Smooth muscle cell of the brain vasculature (primary cell): ENCODE measurements around the gene XPO5.
"Not testable (repeated sequence)": the region's sequence is repeated elsewhere in the genome, so short reads cannot be mapped to it uniquely, and the experiment has no call there.

Experiments
- DNase-seq: peaks from one replicate; pipeline ENCODE4 v3.0.0-alpha.2; 2012; ENCODE audit warnings: low read depth, low spot score

Gene XPO5

DNA sequence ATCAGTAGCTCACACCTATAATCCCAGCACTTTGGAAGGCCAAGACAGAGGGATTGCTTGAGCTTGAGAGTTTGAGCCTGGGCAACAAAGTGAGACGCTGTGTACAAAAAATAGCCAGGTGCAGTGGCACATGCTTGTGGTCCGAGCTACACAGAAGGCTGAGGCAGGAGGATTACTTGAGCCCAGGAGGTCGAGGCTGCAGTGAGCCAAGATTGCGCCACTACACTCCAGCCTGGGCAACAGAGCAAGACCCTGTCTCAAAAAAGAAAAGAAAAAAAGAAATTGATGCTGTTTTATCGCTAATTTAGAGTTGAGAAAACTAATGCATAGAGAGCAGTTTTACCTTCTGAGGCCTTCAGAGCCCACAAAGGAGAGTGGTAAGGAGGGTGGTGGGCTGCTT is 77.5 kb downstream of the XPO5 start:
- not testable (repeated sequence) for DNase-seq

DNA sequence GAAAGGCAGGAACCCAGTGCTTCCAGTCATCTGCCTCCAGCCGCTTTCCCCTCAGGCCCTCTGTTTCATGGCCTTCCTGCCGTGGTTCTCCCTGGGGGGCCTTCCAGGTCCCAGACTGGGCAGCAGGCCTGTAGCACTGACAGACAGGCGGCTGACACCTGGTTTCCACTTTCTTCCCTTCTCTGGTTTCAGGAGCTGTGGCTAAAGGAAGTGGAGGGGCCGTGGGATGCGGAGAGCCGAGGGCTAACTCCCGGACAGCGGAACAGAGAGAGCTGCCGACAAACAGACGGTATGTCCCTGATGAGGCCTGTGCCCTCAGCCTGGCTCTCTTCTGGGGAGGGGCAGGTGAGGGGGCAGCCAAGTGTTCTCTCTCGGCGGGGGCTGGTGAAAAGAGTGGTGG is 78.1 kb downstream of the XPO5 start:
- no peak for DNase-seq

DNA sequence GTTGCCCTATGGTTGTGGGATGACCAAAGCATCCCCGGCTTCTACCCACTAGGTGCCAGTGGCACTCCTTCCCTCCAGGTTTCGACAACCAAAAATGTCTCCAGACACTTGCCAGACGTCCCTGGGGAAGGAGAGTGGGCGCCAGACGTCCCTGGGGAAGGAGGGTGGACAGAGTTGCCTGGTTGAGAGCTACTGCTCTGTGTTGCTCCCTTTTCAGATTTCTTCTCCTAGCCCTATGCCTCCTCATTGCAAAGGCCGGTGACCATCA is 78.8 kb downstream of the XPO5 start:
- DNase-seq = no peak

DNA sequence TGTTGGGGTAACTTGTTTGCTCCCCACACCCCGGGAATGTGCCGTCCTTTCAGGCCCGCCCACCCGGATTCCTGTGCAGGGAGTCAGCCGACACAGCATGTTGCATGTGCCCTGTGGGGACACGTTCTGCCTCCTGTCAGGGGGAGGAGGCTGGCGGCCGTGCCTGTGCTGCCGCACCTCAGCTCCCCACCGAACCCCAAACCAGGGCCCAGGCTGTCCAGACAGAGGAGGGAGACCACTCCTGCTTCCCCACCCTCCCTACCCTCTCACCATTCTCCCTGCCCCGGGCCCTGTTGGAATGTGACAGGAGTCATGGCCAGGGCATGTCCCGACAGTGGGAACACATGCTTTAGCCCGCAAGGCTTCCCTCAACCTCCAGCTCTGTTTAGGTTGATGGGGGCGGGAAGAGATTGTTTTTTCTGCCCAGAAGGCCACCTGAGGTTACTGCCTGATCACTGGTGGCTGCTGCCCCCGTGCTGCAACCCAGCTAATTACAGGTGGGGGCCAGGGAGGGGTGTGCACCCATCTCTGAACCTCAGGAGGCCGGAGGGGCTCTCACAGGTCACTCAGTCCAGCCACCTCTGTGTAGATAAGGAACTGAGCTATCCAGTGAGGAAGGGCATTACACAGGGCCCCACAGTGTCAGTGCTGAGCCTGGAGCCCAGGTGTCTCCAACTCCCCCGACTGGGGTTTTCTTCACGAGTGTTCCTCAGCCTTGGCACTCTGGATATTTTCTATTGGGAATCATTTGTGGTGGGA is 79.3 kb downstream of the XPO5 start:
- no peak for DNase-seq

DNA sequence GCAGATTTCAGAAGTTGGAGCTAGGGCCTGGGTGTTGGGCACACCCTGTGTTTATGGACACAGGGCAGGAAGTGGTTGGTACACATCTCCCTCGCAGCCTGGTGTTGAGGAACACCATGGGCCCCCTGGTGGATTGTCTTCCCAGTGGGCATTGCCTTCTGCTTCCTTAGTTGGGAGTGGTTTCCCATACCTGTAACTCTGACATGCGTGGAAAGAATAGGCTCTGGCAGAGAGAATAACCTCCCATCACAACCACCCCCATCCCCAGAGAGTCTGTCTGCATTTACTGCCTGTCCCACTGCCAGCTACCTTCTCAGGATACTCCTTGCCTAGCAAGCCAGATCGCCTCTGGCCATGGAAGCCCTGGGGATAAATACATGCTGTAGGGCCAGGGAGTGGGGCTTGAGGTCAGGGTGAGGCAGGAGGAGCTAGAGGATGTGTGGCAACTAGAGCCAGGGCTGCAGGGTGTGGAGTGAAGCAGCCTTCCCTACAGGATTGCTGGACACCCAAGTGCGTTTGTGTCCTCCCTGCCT is 80.4 kb downstream of the XPO5 start:
- no peak for DNase-seq

DNA sequence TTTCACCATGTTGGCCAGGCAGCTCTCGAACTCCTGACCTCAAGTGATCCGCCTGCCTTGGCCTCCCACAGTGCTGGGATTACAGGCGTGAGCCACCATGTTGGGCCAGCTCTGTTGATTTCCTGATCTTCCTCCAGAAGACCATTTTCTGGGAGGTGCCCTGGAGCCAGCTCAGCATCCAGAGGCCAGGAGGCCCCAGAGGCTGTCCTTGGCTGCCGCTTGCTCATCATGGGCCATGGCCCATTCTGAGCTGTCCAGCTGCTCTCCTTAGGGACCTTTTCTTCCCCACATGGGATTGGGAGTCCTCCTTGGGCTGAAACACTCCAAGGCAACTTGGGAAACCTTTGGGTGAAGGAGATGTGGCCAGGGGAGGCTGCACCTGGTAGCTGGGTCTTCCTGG is 81.1 kb downstream of the XPO5 start:
- no peak for DNase-seq

DNA sequence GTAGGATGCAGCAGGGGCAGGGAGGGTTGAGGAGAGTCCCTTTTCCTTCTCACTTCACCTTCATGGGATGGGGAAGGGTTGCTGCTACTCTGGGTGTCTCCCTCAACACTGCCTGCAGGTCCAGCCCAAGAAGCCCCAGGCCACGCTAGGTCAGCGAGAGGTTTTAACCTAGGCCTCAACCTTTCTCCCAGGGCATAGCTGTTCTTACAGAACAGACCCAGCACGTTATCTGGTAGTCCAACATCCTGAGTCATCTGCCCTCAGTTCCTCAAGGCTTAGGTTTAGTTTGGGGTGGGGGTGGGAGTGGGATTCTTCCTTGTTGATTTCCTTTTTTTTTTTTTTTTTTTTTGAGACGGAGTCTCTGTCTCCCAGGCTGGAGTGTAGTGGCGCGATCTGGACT is 81.5 kb downstream of the XPO5 start:
- DNase-seq = no peak

DNA sequence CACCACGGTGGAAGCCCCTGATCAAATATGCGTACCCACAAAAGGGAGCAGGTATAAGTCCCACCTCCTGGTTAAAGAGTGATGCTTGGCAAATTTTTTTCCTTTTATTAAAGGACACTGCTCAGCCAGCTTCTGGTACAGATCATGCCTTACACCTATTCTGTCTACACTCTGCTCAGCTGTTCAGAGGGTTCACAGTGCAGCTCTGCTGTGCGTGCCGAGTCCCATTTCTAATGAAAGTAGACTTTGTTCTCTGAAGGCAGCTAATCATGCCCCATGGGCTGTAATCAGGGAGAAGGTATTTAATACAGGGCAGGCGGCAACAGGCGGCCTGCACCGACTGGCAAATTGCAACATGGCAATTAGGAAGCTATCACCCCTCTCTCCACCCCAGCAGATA is 82.0 kb downstream of the XPO5 start:
- no peak for DNase-seq

DNA sequence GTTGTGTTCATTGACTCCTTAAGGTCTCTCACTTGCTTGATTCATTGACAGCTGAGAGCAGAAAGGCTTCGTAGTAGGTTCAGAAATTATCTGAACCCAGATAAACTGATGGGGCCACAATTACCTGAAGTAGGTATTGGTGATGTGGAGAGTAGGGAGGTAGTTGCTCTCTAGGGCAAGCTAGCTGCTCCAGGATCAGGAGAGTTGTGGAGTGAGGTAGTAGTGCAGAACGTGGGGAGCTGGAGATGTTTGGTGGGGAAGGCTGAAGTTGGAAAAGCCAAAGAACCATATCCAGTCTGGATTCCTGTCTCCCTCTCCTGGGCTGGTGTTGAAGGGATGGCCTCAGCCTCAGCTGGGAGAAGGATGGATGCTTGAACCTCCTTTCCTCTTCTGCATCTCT is 82.6 kb downstream of the XPO5 start:
- no peak for DNase-seq

DNA sequence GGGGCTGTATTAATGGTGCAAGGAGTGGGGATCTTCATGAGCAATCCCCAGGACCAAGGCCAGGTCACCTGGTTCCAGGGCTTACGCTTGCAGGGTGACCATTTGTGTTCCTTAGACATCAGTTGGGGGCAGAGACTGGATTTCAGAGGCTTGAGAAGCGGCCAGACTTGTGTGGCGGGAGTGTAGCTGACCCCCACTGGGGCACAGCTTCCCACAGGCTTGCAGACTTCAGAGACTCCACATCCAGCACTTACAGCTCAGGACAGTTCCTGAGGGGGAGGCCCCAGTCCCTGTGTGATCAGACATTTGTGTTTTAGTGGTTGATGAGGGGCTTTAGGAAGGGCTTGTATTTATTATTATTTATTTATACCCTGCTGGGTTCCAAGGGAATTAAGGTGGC is 83.2 kb downstream of the XPO5 start:
- peak; percentile 43 for DNase-seq

DNA sequence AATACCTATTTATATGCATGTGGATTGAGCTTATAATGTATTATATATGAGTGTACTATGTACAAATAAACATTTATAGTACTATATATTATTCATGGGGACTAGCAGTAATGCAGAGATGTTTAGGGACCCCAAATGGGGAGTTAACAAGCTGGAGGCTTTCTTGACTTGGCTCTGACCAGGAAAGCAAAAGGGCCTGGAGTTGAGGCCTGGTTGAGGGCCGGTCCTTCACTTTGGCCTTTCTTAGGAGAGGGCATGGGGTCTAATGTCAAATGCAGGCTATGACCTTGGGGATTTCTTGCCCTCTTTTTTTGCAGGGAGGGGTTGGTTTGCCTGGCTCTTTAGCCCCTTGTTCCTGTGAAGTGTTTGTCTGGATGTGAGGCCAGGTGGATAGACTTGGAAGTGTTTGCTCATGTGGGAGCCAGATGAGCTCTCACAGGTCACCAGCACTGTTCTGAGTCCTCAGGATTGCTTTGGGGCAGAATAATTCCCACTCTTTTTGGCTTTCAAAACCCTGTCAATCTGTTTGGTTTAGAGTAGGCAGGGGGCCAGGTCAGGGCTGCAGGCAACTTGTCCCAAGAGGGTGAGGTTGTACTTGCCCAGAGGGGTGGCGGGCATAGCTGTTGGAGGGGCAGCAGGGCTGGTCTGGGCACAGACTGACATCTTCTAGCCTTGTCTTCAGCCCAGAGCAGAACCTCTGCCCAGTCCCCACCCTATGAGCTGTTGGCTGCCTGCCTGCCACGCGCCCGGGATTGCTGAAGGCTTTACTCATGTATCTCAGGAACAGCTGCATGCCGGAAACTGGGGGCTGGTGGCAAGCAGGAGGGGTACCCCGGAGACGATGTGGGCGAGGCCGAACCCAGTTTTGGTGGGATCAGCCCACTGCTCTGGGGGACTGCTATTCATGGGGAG is 83.8 kb downstream of the XPO5 start:
- DNase-seq = peak; percentile 45

DNA sequence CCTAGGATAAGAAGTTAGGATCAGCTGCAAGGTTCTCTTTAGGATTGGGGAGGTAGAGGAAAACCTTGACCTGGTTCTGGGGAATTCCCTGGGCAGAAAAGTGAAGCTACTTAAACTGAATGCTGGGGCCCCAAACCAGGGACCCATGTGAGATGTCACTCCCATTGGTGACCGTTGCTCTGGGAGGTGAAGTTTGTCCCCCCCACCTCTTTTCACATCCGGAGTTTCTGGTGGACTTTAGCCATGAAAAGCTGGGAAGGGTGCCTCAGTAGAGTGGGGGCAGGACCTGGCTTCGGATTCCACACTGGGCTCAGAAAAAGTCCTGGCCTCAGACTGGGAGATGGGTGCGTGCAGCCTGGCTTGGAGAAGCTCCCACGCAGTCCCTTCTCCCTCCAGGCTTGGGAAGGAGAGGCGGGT is 85.3 kb downstream of the XPO5 start:
- no peak for DNase-seq

DNA sequence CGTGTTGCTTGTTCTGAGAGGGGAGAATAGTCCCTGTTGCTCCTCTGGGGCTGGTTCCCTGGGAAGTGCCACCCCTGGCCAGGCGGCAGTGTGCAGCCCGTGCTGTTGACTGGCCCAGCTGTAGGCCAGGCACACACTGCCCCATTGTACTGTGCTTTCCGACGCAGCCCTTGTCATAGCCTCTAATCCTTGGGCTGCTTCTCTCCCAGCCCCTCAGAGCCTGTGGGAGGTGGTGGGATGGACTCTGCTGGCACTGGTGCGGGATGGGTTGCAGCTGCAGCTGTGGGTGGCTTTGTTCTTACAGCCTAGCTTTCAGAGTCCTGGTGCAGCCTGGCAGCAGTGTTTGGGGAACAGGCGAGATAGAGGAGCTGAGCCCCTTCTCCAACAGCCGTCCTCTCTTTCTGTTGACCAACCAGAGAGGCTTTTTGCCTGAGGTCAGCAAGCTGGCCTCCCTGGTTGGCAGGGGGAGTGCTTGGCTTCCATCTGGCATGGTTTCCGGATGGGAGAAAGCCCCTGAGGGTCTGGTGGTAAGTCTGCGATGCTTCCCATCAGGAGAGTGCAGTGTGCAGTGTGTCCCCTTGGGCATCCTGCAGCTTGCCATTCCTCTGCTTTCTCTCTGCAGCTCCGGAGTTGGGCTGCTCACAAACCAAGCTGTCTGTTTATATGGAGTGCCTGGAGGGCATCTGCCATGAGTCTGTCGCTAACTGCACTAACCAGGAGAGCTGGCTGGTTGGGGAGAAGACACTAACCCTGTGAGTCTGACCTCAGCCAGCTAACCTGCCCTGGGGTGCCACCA is 86.4 kb downstream of the XPO5 start:
- DNase-seq = no peak

DNA sequence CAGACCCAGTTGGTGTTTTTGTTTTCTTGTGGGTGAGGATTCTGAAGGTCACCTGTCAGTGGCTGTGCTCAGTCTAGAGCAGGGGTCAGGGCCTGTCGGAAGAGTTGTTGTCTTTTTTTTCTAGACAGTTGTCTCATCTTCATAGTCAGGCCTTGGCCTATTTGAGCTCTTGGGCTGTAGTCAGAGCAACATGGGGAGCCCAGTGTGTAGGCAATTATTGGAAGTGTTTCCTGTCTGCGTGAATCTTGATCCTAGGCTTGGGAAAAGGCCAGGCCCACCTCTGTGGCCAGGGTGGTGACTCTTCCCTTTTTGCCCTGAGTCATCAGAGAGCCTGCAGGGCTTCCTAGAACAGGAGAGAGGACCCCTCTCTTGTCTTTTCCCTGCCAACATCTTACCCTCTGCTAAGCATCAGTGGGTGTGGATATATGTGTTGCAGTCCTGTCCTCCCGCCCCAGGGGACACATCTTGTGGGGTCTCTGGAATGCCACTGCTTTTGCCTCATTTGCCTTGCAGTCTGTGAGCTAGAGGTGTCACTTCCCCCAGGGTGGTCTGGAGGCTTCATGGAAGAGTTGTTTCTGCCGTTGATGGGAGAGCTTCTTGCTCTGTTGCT is 87.1 kb downstream of the XPO5 start:
- DNase-seq = no peak

DNA sequence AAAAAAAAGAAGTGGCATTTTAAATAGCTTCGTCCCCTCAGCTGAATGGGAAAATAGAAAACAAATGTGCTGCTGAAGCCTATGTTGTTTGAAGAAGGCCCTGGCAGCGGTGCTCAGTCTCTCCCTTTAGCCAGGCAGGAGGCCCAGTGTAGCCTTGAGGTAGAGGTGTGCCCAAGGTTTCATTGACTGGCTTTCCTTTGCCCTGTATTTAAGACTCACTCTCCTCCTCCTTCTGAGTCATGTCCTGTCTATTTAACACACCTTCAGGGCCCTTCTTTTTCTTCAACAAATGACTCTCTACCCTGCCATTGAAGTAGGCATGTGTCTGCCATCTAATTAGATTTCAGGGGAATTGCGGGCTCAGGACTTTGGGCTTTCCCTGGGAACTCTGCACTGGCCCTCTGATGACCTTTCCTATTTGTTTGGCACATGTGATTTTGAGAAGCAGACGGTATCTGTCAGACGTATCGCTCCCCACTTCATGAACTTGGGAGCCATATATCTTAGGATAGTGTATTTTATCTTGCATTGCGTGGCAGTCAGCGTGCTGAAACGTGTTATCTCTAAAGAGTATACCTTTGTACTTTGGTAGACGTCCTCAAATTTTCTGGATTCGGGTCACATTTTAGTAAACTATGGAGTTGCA is 94.1 kb downstream of the XPO5 start:
- DNase-seq = no peak

DNA sequence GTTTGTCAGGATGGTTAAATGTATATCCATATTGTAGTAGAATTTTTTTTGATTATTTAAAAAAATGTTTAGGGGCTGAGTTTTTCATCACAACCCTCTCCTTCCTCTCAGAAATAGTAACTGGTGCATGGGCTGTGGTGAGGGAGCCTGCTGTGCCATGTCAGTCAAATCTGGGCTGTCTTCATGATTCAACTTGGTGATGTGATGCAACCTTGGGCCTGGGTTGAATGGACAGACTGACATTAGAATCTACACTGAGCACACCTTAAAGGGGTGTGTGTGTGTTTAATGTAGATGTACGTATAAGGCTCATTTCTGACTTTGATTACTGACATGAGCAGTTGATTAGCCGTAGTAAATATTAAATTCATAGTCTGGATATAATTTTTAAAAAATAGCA is 94.8 kb downstream of the XPO5 start:
- no peak for DNase-seq

DNA sequence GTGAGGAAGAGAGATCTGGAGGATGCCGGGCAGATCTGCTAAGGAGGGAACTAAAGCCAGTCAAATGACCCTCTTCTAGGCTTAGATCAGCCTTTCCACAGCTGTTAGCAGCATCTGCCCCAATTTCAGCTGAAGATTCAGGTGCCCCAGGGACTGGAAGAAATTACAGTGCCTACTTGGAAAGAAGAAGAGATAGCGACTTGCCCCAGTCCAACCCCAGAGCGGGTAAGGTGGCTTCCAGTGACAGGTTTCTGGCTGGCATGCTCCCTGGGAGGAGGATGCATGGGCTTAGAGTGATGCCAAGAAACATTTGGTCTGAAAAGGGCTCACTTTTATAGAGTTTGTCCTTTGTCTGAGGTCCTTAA is 97.8 kb downstream of the XPO5 start:
- DNase-seq = no peak

DNA sequence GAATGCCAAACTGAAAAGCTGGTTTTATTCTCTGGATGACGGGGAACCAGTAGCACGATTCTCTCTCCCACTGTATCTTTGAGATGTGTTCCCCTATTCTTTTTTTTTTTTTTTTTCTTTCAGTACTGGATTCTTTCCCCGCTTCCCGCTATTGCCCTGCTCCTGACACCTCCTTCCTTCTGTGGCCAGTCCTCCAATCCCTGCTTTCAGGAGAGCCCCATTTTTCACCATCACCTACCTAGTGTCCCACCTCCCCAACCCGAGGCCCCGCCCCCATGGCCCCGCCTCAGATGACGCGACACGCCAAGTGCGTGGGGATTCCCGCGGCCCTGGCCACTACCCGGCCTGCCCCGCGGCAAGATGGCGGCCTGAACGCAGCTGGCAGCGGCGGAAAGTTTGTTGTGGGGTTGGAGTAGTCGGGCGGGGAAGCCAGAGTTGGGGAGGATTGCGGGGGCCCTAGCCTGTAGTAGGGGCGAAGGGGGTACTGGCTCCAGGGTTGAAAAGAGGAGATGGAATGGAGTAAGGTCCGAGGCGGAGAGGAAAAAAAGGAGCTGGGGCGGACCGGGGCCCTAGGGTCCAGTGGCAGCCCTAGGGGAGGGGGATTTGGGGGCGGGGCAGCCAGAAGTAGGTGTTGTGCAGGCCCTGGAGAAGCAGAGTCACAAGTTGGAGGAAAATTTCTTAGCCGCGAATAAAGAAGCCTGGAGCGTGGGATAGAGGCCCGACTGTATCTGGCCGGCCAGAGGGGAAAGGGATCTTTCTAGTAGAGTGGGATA is 98.4 kb downstream of the XPO5 start, which contains the start of gene TJAP1:
TJAP1 (plus strand) TSS at position 336 of the 773 bp plus-strand sequence. CDS start 21,432 bp downstream, outside the sequence.
- DNase-seq = peak; percentile 57

DNA sequence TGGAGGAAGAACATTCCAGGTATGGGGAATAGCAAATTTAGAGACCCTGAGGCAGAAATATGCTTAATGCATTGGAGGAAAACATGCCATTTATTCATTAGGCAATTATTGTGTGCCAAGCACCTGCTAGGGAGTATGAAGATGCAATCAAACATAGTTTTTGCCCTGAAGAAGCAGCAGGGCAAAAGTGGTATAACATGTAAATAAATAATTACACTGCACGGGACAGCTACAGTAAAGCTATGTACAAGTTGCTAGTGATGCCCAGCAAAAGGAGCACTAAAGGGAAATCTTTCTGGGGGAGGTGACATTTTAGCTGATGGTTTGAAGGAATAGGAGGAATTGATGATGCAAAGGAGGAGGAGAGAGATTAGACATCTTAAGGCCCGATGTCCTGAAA is 99.1 kb downstream of the XPO5 start:
- no peak for DNase-seq

DNA sequence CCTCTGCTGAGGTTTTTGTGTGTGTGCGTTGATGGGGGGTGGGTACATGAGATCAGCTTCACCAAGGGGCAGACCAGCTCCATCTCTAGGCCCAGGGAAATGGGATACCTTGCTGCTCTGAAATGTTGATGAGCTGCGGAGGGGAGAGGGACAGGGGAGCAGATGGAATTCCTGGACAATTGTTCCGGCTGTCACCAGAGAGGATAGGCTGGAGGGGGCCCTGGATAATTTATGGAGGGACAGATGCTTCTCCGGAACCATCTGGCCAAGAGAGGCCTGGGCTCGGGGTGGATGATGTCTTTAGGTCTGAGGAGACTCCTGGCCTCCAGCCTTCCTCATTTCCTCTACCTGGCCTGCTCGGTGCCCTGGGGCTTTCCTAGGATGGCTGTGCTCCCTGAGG is 100.3 kb downstream of the XPO5 start:
- no peak for DNase-seq
